HUES64 (cell line): Measurements from ENCODE around the gene CERT1.
"Not testable (repeated sequence)": the region's sequence is repeated elsewhere in the genome, so short reads cannot be mapped to it uniquely, and the experiment has no call there.

ENCODE experiments used
- H3K27ac ChIP-seq: 2 replicates; pipeline ENCODE4 v1.7.0; 2013; ENCODE audit warnings: low read depth, low read length, inconsistent platforms
- H3K27me3 ChIP-seq: 2 replicates; pipeline ENCODE4 v1.6.1; 2013; ENCODE audit warnings: mild to moderate bottlenecking, low read length; ENCODE audit not compliant: insufficient read depth
- H3K36me3 ChIP-seq: 2 replicates; pipeline ENCODE4 v1.6.1; 2013; ENCODE audit warnings: mild to moderate bottlenecking, low read length; ENCODE audit not compliant: insufficient read depth
- H3K4me1 ChIP-seq: 2 replicates; pipeline ENCODE4 v1.6.1; 2013; ENCODE audit warnings: mild to moderate bottlenecking, low read length, moderate library complexity; ENCODE audit not compliant: insufficient read depth
- H3K4me3 ChIP-seq: 2 replicates; pipeline ENCODE4 v1.5.1; 2013; ENCODE audit warnings: mild to moderate bottlenecking, low read length, moderate library complexity
- H3K9ac ChIP-seq: 2 replicates; pipeline ENCODE4 v1.6.1; 2013; ENCODE audit warnings: mild to moderate bottlenecking, low read depth, low read length
- H3K9me3 ChIP-seq: 2 replicates; pipeline ENCODE4 v1.6.1; 2013; ENCODE audit warnings: low read depth, low read length; ENCODE audit not compliant: insufficient read depth
- WGBS: fragments of 150-250, 120-280 bp; methylation state at CpG from one replicate; pipeline ENCODE4 v1.1.7; 2013; ENCODE audit warnings: missing lambda C conversion rate; 5-methylcytosine and 5-hydroxymethylcytosine counted together

CERT1 gene

GRCh38 chr5:75509956-75510355 lies 1.5 kb downstream of the CERT1 start:
- H3K4me3 ChIP-seq, result peak overlapping the region; percentile 80
- peaks cover 10% of the 10 kb centered on the region for H3K36me3 ChIP-seq
- peak overlapping the region; percentile 77; the same call in 1 of the 2 replicates for H3K9ac ChIP-seq
- no peak overlapping the region for H3K27ac ChIP-seq
- no CpG with 5 or more reads among the region's 1 CpG for WGBS
- H3K27me3 ChIP-seq, result no peaks in the 10 kb centered on the region
- peaks cover 10% of the 10 kb centered on the region for H3K4me1 ChIP-seq
- no peaks in the 10 kb centered on the region for H3K9me3 ChIP-seq

DNA sequence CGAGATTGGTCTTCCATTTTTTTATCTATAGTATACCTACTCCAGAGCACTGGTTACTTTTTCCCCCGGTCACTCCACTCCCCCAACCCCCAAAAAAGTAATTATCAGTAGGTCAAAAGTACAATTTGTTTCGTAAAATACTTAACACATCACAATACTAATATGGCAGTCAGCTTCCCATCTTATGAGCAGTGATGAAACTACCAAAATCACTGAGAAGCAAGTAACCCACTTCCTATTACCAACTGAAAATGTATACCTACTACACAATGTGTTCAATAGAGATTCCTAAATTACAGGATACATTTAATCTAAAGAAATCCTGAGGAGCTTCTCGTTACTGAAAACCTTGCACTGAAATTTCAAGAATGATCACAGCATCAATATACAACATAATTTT lies 1.9 kb downstream of the CERT1 start:
- Histone ChIP-seq H3K36me3 (peaks cover 13% of the 10 kb centered on the region), H3K9me3 (no peaks in the 10 kb centered on the region), H3K9ac (no peak overlapping the region), H3K27ac (no peak overlapping the region), H3K27me3 (no peaks in the 10 kb centered on the region), H3K4me3 (peak overlapping the region; percentile 80), H3K4me1 (peaks cover 10% of the 10 kb centered on the region)
- 87% methylated on average over 4 of the region's 4 CpGs for whole genome bisulfite sequencing

- Histone ChIP-seq H3K36me3 (peaks cover 21% of the 10 kb centered on the region), H3K27me3 (no peaks in the 10 kb centered on the region), H3K9me3 (no peaks in the 10 kb centered on the region), H3K4me1 (peaks cover 10% of the 10 kb centered on the region), H3K27ac (no peak overlapping the region), H3K4me3 (no peak overlapping the region), H3K9ac (no peak overlapping the region)
- WGBS, result 95% methylated on average over 1 of the region's 1 CpG
Observed at GRCh38 chr5:75507841-75508240, 3.6 kb downstream of the CERT1 start.

- not testable (repeated sequence) for H3K4me3 ChIP-seq, H3K27me3 ChIP-seq, H3K4me1 ChIP-seq, H3K27ac ChIP-seq, H3K9me3 ChIP-seq, H3K9ac ChIP-seq
- H3K36me3 ChIP-seq, result peaks cover 23% of the 10 kb centered on the region
- 89% methylated on average over 5 of the region's 5 CpGs for WGBS
Observed at GRCh38 chr5:75505112-75505511, 6.3 kb downstream of the CERT1 start.

DNA sequence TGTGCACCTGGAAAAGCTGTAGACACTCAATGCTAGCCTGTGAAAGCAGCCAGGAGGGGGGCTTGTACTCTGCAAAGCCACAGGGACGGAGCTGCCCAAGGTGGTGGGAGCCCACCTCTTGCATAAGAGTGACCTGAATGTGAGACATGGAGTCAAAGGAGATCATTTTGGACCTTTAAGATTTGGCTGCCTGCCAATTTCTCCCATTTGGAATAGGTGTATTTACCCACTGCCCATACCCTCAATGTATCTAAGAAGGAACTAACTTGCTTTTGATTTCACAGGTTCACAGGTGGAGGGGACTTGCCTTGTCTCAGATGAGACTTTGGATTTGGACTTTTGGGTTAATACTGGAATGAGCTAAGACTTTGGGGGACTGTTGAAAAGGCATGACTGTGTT lies 12.6 kb downstream of the CERT1 start:
- H3K4me3 ChIP-seq, H3K27me3 ChIP-seq, H3K36me3 ChIP-seq, H3K9ac ChIP-seq, H3K27ac ChIP-seq, H3K9me3 ChIP-seq: not testable (repeated sequence)
- peaks cover 10% of the 10 kb centered on the region; the same call in 1 of the 2 replicates for H3K4me1 ChIP-seq
- 94% methylated on average over 1 of the region's 1 CpG for WGBS

GRCh38 chr5:75498208-75498777 lies 13.1 kb downstream of the CERT1 start:
- H3K36me3 ChIP-seq, result peaks cover 8% of the 10 kb centered on the region
- WGBS, result 91% methylated on average over 7 of the region's 7 CpGs
- no peaks in the 10 kb centered on the region for H3K9me3 ChIP-seq
- no peaks in the 10 kb centered on the region for H3K27me3 ChIP-seq
- peaks cover 10% of the 10 kb centered on the region; the same call in 1 of the 2 replicates for H3K4me1 ChIP-seq
- no peak overlapping the region for H3K4me3 ChIP-seq
- H3K9ac ChIP-seq, result no peak overlapping the region
- no peak overlapping the region for H3K27ac ChIP-seq

DNA sequence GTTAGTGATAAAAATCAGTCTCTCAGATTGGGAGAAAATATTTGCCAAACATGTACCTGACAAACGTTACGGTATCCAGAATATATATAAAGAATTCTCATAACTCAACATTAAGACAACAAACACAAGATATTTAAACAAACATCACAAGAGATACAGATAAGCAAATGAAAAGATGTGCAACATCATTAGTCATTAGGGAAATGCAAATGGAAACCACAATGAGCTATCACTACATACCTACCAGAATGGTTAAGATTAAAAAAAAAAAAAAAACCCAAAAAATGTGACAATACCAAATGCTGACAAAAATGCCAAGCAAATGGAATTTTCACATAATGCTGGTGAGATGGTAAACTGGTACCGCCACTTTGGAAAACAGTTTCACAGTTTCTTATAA lies 15.4 kb downstream of the CERT1 start:
- Histone ChIP-seq H3K27ac (no peak overlapping the region), H3K9me3 (no peaks in the 10 kb centered on the region), H3K36me3 (peaks cover 14% of the 10 kb centered on the region), H3K9ac (no peak overlapping the region), H3K4me3 (no peak overlapping the region), H3K4me1 (peaks cover 10% of the 10 kb centered on the region; the same call in 1 of the 2 replicates), H3K27me3 (no peaks in the 10 kb centered on the region)
- 89% methylated on average over 3 of the region's 3 CpGs for WGBS

GRCh38 chr5:75491621-75492020 lies 19.8 kb downstream of the CERT1 start:
- H3K4me3 ChIP-seq, result no peak overlapping the region
- H3K9me3 ChIP-seq, result peaks cover 8% of the 10 kb centered on the region; the same call in 1 of the 2 replicates
- H3K4me1 ChIP-seq, result peaks cover 10% of the 10 kb centered on the region; the same call in 1 of the 2 replicates
- whole genome bisulfite sequencing, result 100% methylated on average over 1 of the region's 2 CpGs
- H3K9ac ChIP-seq, result no peak overlapping the region
- no peak overlapping the region for H3K27ac ChIP-seq
- H3K36me3 ChIP-seq, result peaks cover 7% of the 10 kb centered on the region
- H3K27me3 ChIP-seq, result no peaks in the 10 kb centered on the region

DNA sequence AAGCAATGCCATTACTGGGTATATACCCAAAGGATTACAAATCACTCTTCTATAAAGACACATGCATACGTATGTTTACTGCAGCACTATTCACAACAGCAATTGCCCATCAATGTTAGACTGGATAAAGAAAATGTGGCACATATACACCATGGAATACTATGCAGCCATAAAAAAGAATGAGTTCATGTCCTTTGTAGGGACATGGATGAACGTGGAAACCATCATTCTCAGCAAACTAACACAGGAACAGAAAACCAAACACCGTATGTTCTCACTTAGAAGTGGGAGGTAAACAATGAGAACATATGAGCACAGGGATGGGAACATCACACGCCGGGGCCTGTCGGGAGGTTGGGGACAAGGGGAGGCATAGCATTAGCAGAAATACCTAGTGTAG lies 21.6 kb downstream of the CERT1 start:
- H3K36me3 ChIP-seq, H3K27ac ChIP-seq, H3K4me1 ChIP-seq, H3K4me3 ChIP-seq, H3K27me3 ChIP-seq, H3K9me3 ChIP-seq, H3K9ac ChIP-seq: not testable (repeated sequence)
- WGBS, result 93% methylated on average over 6 of the region's 6 CpGs

DNA sequence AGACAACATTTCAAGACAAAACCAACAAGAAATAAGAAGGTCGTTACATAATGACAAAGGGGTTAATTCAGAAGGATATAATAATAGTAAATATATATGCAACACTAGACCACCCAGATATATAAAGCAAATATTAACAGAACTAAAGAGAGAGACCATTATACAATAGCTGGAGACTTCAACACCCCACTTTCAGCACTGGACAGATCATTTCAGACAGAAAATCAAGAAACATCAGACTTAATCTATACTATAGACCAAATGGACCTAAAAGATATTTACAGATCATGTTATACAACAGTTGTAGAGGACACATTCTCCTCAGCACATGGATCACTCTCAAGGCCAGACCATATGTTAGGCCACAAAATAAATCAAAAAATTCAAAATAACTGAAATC lies 26.8 kb downstream of the CERT1 start:
- no peaks in the 10 kb centered on the region for H3K36me3 ChIP-seq
- no peaks in the 10 kb centered on the region for H3K27me3 ChIP-seq
- peaks cover 14% of the 10 kb centered on the region; the same call in 1 of the 2 replicates for H3K4me1 ChIP-seq
- H3K27ac ChIP-seq, result no peak overlapping the region
- no peak overlapping the region for H3K4me3 ChIP-seq
- peaks cover 8% of the 10 kb centered on the region; the same call in 1 of the 2 replicates for H3K9me3 ChIP-seq
- WGBS, result no CpG with 5 or more reads among the region's 1 CpG
- H3K9ac ChIP-seq, result no peak overlapping the region

- peaks cover 14% of the 10 kb centered on the region for H3K4me1 ChIP-seq
Observed at GRCh38 chr5:75482482-75482881, 28.9 kb downstream of the CERT1 start.

GRCh38 chr5:75481024-75481423 lies 30.4 kb downstream of the CERT1 start:
- H3K4me3 ChIP-seq, result no peak overlapping the region
- WGBS, result 86% methylated on average over 3 of the region's 4 CpGs
- H3K27ac ChIP-seq, result no peak overlapping the region

More at GRCh38 chr5:75482482-75482881, 28.9 kb downstream of the CERT1 start:
- Histone ChIP-seq H3K9ac (no peak overlapping the region), H3K27me3 (no peaks in the 10 kb centered on the region), H3K4me3 (no peak overlapping the region), H3K9me3 (peaks cover 4% of the 10 kb centered on the region; the same call in 1 of the 2 replicates), H3K36me3 (no peaks in the 10 kb centered on the region), H3K27ac (no peak overlapping the region)
- WGBS, result 76% methylated on average over 3 of the region's 3 CpGs

More at GRCh38 chr5:75481024-75481423, 30.4 kb downstream of the CERT1 start:
- Histone ChIP-seq H3K4me1 (peaks cover 23% of the 10 kb centered on the region), H3K27me3 (no peaks in the 10 kb centered on the region), H3K9ac (no peak overlapping the region), H3K9me3 (no peaks in the 10 kb centered on the region), H3K36me3 (no peaks in the 10 kb centered on the region)
